ENCODE measurements around the gene TMEM253.

DNA sequence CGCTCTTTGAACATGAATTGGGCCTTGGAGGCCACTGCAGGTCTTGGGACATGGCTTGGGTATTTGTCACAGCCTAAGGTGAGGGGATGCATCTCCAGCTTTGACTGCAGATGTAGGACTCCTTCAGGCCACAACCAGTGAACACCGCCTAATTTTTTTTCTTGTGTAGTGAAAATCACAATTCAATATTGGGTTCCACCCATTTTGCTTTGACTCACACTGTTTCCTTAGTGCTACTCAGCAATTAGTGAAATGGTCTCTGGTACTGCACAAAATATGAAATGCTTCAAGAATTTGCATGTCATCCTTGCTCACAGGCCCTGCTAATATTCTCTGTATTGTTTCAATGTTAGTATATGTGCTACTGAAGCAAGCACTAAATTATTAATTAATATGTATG, 12.5 kb downstream of the TMEM253 start:
- TF ChIP-seq POLR2A (IDR thresholded peaks at IDR 0.05) (no peak), EP300 (IDR thresholded peaks at IDR 0.05) (no peak), POLR2AphosphoS5 (IDR thresholded peaks at IDR 0.05) (no peak)
- TF ChIP-seq, protein P1, sequence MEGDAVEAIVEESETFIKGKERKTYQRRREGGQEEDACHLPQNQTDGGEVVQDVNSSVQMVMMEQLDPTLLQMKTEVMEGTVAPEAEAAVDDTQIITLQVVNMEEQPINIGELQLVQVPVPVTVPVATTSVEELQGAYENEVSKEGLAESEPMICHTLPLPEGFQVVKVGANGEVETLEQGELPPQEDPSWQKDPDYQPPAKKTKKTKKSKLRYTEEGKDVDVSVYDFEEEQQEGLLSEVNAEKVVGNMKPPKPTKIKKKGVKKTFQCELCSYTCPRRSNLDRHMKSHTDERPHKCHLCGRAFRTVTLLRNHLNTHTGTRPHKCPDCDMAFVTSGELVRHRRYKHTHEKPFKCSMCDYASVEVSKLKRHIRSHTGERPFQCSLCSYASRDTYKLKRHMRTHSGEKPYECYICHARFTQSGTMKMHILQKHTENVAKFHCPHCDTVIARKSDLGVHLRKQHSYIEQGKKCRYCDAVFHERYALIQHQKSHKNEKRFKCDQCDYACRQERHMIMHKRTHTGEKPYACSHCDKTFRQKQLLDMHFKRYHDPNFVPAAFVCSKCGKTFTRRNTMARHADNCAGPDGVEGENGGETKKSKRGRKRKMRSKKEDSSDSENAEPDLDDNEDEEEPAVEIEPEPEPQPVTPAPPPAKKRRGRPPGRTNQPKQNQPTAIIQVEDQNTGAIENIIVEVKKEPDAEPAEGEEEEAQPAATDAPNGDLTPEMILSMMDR (IDR thresholded peaks at IDR 0.05), result no peak
